Esophagus muscularis mucosa (tissue), 4 donors: ENCODE measurements around the gene KLK3. TPM values are rescaled to one million over a fixed set of nuclear protein-coding genes. Genes with fewer than 3 reads are reported as not detected.

Experiments
- DNase-seq: peaks from one replicate; pipeline ENCODE4 v3.0.0-alpha.2; 2017; ENCODE audit errors: extremely low spot score
- H3K27ac ChIP-seq, 4 donors: fragments of 200-600 bp; sonication (generic); replicated peaks in 1 of 4; 1 replicate in 3 of 4; 2 replicates in 1 of 4; pipeline ENCODE4 v1.5.1; 2016 to 2019; ENCODE audit warnings: mild to moderate bottlenecking in 1 of 4
- H3K27me3 ChIP-seq, 4 donors: fragments of 200-600 bp; sonication (generic); one replicate each; pipeline versions ENCODE4 v1.5.1 to v1.6.0; 2016 to 2019
- H3K36me3 ChIP-seq, 4 donors: fragments of 200-600 bp; sonication (generic); one replicate each; pipeline ENCODE4 v1.5.1; 2016 to 2019
- H3K4me1 ChIP-seq, 4 donors: fragments of 200-600 bp; sonication (generic); one replicate each; pipeline ENCODE4 v1.5.1; 2016 to 2019
- H3K4me3 ChIP-seq, 4 donors: fragments of 200-600 bp; sonication (generic); 1 replicate in 2 of 4; 2 replicates in 2 of 4; pipeline ENCODE4 v1.5.1; 2016 to 2019; ENCODE audit warnings: mild to moderate bottlenecking in 4 of 4, moderate library complexity in 1 of 4
- H3K9me3 ChIP-seq, 4 donors: fragments of 200-600 bp; sonication (generic); 1 replicate in 3 of 4; 2 replicates in 1 of 4; pipeline ENCODE4 v1.5.1; 2016 to 2019
- CTCF ChIP-seq, 3 experiments: fragments of 200-600 bp in 2 of 3; fragments of 450-650 bp in 1 of 3; sonication (generic) in 2 of 3; IDR thresholded peaks; one replicate each; pipeline ENCODE4 v1.5.1; 2017 to 2019; ENCODE audit warnings: antibody characterized with exemption in 3 of 3, mild to moderate bottlenecking in 2 of 3, moderate library complexity in 1 of 3
- EP300 ChIP-seq: sonication (generic); formaldehyde crosslinking; IDR thresholded peaks from one replicate; pipeline ENCODE4 v1.6.1; 2017; ENCODE audit warnings: antibody characterized with exemption
- POLR2A ChIP-seq: fragments of 450-650 bp; IDR thresholded peaks from one replicate; pipeline ENCODE4 v1.6.1; 2017; ENCODE audit warnings: antibody characterized with exemption, moderate library complexity, mild to moderate bottlenecking, low read depth
- POLR2AphosphoS5 ChIP-seq, 2 donors: sonication (generic); formaldehyde crosslinking; IDR thresholded peaks; one replicate each; pipeline ENCODE4 v1.6.1; 2017; ENCODE audit warnings: antibody characterized with exemption in 2 of 2
- WGBS: methylation state at CpG from one replicate; pipeline ENCODE4 v1.1.5; 2018; 5-methylcytosine and 5-hydroxymethylcytosine counted together
- intact Hi-C: fragments of 100-400 bp; cut with DNase I; formaldehyde crosslinking; loops from one replicate; pipeline ENCODE4 v1.15.1; 2023
- total RNA-seq, 4 donors: library from RNA; depleted of rRNA; stranded (reverse); fragments of >200 nt; gene quantifications; one replicate each; pipeline versions ENCODE4 v1.1.0 to v1.2.1, GENCODE V29; 2016

KLK3 gene
- total RNA-seq, 4 donors from 2014 or later: not detected

GRCh38 chr19:50815439-50815838 lies 39.3 kb upstream of the KLK3 start:
- no peaks in the 10 kb centered on the region for H3K36me3 ChIP-seq
- DNase-seq: no peak
- H3K27ac ChIP-seq: no peak overlapping the region
- intact Hi-C loops: no loop called here
- peaks cover 0 to 6% (median 0%) of the 10 kb centered on the region in 4 donors for H3K9me3 ChIP-seq
- H3K4me3 ChIP-seq: no peak overlapping the region
- H3K4me1 ChIP-seq: peaks cover 3 to 15% (median 10%) of the 10 kb centered on the region in 4 donors
- WGBS: 89% methylated on average over 1 of the region's 1 CpG
- H3K27me3 ChIP-seq: peaks cover 0 to 85% (median 22%) of the 10 kb centered on the region in 4 donors
- TF ChIP-seq EP300 (no peak), POLR2AphosphoS5 (IDR thresholded peaks at IDR 0.05) (no peak), POLR2A (no peak), CTCF (IDR thresholded peaks at IDR 0.05) (no peak)

- Histone ChIP-seq H3K4me3 (peak overlapping the region in 3 of 4 donors; percentile 24 to 45 (median 26)), H3K36me3 (no peaks in the 10 kb centered on the region), H3K9me3 (peaks cover 0 to 6% (median 0%) of the 10 kb centered on the region in 4 donors), H3K4me1 (peaks cover 3 to 21% (median 19%) of the 10 kb centered on the region in 4 donors), H3K27ac (no peak overlapping the region), H3K27me3 (peaks cover 0 to 95% (median 28%) of the 10 kb centered on the region in 4 donors)
- intact Hi-C loops: no loop called here
- TF ChIP-seq POLR2AphosphoS5 (IDR thresholded peaks at IDR 0.05) (no peak), POLR2A (no peak), EP300 (no peak), CTCF (IDR thresholded peaks at IDR 0.05) (no peak)
- WGBS: 5% methylated on average over 27 of the region's 52 CpGs
- no peak for DNase-seq
Measured at GRCh38 chr19:50817941-50818858, 36.5 kb upstream of the KLK3 start.

- WGBS: 72% methylated on average over 11 of the region's 12 CpGs
- Histone ChIP-seq H3K36me3 (no peaks in the 10 kb centered on the region), H3K4me3 (no peak overlapping the region), H3K27ac (no peak overlapping the region), H3K9me3 (peaks cover 0 to 6% (median 0%) of the 10 kb centered on the region in 4 donors), H3K27me3 (peaks cover 0 to 98% (median 28%) of the 10 kb centered on the region in 4 donors), H3K4me1 (peaks cover 3 to 21% (median 19%) of the 10 kb centered on the region in 4 donors)
- TF ChIP-seq EP300 (no peak), POLR2A (no peak), CTCF (IDR thresholded peaks at IDR 0.05) (no peak)
- intact Hi-C loops: no loop called here
- no peak for DNase-seq
Measured at GRCh38 chr19:50818859-50819472, 35.7 kb upstream of the KLK3 start.

GRCh38 chr19:50819636-50820035 lies 35.1 kb upstream of the KLK3 start:
- DNase-seq: no peak
- Histone ChIP-seq H3K9me3 (peaks cover 0 to 6% (median 0%) of the 10 kb centered on the region in 4 donors), H3K4me1 (peaks cover 3 to 21% (median 19%) of the 10 kb centered on the region in 4 donors), H3K4me3 (no peak overlapping the region), H3K36me3 (no peaks in the 10 kb centered on the region), H3K27me3 (peaks cover 0 to 94% (median 28%) of the 10 kb centered on the region in 4 donors), H3K27ac (no peak overlapping the region)
- 24% methylated on average over 6 of the region's 8 CpGs for WGBS
- intact Hi-C loops: no loop called here
- TF ChIP-seq CTCF (IDR thresholded peaks at IDR 0.05): no peak
